Stimulated activated naive CD4-positive, alpha-beta T cell (primary cell): Measurements from ENCODE around the gene ARSG.
"Not testable (repeated sequence)": the region's sequence is repeated elsewhere in the genome, so short reads cannot be mapped to it uniquely, and the experiment has no call there.

Source experiments
- DNase-seq, 6 experiments: peaks; one replicate each; lab custom pipeline; 2025; lab: John Stamatoyannopoulos, UW

The ARSG gene

GRCh38 chr17:68328676-68329075 is 37.4 kb downstream of the ARSG start:
- DNase-seq: no peak

DNA sequence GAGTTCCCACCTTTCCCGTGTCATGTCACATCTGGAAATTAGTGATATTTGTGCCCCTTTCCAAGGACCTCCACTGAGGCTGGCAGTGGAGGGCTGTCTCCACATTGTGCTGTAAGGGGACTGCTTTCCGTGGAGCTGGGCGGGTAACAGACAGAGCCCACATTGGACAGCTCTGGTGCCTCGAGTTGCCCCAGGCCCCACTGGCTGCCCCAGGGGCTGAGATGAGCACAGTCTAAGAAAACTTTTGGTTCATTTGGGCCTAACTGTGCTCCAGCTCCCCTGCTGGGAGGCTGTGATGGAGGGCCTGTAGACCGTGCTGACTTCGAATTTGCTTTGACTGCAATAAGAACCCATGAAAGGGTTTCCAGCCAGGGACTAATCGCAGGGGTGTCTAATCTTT is 38.0 kb downstream of the ARSG start:
- no peak for DNase-seq

DNA sequence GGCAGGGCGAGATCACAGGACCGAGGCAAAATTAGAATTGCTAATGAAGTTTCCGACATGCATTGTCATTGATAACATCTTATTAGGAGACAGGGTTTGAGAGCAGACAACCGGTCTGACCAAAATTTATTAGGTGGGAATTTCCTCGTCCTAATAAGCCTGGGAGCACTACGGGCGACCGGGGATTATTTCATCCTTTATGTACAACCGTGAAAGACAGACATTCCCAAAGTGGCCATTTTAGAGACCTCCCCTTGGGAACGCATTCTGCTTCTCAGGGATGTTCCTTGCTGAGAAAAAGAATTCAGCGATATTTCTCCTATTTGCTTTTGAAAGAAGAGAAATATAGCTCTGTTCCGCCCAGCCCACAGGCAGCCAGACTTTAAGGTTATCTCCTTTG is 40.6 kb downstream of the ARSG start:
- not testable (repeated sequence) for DNase-seq

DNA sequence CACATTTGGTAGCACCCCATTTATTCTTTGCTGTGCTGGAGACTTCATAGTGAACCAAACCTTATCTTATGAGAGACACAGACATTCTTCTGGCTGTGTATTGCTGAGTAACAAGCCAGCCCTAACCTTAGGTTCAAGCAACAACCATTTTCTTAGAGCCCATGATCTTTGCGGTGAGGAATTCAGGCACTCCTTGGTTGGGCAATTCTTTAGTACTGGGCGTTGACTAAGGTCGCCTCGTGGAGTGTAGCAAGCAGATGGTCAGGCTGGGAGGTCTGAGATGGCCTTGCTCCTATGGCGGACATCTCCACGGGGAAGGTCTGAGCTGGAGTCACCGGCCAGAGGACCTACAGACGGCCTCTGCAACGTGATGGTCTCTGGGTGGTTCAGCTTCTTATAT is 43.1 kb downstream of the ARSG start:
- DNase-seq: no peak

GRCh38 chr17:68341482-68341881 is 50.2 kb downstream of the ARSG start:
- DNase-seq: no peak

DNA sequence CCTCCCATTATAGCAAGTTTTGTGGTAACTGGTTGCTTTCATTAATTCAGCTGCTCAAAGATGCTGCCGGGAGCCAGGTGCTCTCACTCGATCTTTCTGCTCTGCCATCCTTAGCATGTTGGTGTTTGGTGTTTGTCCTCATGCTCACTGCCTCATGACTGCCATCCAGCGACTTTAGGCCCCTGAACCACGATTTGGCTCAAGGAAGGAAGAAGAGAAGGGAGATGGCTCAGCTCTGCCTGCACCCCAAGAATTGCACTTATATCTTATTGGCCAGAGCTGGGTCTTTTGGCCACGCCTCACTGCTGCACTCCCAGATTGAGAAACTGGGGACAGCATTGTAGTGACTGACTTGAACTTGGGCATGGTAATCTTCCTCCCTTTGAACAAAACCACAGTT is 52.7 kb downstream of the ARSG start:
- peak in 2 of 6 experiments; percentile 17 to 20 for DNase-seq

DNA sequence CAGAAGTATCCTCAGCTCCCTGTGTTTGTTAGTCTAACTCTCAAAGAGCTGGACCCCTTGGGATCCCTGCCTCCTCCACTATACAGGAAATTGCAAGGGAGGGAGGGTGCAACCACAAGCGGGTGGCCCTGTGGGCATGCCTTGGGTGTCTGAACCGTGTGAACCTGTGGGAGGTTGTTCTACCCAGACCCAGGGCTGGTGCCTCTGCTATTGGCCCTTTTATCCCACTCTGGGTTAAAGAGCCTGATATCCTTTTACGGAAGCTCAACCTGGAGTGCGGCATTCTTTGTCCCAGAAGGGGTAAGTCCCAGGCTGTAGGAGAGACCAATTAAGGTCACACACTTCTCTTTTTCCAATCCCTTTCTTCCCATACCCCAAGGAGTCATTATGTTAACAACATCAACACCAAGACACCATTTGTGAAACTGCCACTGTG is 53.4 kb downstream of the ARSG start:
- DNase-seq: peak in 5 of 6 experiments; percentile 11 to 56 (median 42)

- DNase-seq: peak in 5 of 6 experiments; percentile 19 to 57 (median 44)
Measured at GRCh38 chr17:68346448-68346847, 55.2 kb downstream of the ARSG start.

DNA sequence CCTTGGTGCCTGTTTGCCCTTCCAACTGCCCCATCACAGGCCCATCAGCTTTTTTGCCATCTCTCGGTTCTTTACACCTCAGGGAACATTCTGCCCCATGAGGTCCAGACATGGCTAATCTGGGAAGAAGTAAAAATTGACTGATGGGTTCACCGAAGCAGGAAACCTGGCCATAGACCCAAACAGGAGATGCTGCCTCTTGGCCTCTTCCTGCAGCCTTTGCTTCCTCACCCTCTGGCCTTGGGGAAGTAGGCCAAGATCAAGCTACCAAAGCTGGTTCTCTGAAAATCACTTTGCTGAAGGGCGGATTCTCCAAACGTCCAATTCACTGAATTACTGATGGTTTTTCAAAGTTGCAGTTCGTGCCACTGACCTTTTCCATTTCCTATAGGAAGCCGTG is 56.1 kb downstream of the ARSG start:
- no peak for DNase-seq

DNA sequence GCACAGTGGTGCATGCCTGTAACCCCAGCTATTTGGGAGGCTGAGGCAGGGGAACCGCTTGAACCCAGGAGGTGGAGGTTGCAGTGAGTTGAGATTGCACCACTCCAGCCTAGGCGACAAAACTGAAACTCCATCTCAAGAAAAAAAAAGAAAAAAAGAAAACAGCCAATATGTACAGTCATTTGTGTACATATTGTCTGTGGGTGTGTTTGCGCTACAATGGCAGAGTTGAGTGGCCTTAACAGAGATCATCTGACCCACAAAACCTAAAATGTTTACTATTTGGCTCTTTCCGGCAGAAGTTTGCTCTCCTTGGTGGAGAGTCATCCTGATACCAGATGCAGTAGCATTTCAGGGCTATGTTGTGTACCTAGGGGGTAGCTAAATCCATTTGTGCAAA is 57.9 kb downstream of the ARSG start:
- no peak for DNase-seq

DNA sequence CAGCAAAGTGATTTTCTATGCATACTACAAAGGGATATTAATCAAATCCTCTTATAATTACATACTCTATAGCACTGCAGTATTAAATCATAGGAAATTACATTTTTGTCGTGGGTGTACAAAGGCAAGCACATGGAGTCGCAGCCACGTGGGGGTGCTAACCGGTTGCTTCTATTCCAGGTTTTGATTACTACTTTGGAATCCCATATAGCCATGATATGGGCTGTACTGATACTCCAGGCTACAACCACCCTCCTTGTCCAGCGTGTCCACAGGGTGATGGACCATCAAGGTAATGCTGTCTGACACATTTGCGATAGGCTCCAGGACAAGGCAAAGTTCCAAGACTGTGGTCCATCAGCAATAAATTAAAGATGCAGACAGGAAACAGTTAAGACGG is 60.1 kb downstream of the ARSG start:
- no peak for DNase-seq

GRCh38 chr17:68352041-68352440 is 60.7 kb downstream of the ARSG start:
- no peak for DNase-seq

DNA sequence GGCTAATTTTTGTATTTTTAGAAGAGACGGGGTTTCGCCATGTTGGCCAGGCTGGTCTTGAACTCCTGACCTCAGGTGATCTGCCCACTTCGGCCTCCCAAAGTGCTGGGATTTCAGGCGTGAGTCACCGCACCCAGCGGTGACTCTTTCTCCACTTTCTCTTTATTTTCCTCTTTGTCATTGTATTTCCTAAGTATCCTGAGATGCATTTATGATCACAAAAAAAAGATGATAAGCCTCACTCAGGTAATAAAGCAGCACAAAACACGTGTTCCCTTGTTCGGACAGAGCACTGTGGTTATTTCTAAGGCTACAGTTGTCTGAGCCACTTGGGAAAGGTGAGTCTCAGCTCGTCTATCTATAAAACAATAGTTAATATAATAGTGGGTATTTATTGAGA is 61.4 kb downstream of the ARSG start:
- DNase-seq: not testable (repeated sequence)

- DNase-seq: peak in 3 of 6 experiments; percentile 1 to 10 (median 8)
Measured at GRCh38 chr17:68353111-68353521, 61.8 kb downstream of the ARSG start.

GRCh38 chr17:68354311-68354710 is 63.0 kb downstream of the ARSG start:
- DNase-seq: not testable (repeated sequence)

- not testable (repeated sequence) for DNase-seq
Measured at GRCh38 chr17:68355108-68355507, 63.8 kb downstream of the ARSG start.

DNA sequence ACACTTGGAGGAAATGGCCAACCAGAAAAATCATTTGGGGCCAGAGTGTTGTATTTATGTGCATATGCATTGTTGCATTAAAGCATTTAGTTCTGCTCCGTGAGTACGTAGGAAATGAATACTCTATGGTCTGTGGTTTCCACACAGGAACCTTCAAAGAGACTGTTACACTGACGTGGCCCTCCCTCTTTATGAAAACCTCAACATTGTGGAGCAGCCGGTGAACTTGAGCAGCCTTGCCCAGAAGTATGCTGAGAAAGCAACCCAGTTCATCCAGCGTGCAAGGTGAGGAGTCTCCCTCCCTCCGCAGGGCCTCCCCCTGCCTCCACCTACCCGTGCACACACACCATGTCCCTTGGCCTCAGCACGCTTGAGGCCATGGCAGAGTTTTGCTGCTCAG is 65.2 kb downstream of the ARSG start:
- peak; percentile 10 to 81 (median 52) for DNase-seq

DNA sequence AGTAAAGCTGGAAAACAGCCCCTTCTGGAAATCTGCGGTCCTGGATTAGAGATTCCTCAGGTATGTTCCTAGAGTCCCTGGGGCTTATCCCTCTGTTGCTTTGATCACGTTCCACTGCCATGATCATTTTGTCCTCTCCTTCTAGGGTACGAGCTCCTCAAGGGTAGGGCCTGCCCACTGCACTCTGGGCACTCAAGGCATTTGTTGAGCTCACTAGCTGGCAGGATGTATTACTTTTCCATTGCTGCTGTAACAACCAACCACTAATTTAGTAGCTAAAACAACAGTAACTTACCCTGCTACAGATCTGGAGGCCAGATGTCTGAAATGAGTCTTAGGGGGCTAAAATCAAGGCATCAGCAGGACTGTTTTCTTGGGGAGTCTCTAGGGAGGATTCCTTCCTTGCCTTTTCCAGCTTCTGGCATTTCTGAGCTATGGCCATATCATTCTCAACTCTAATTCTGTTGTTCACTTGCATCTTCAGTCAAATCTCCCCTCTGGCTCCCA is 65.7 kb downstream of the ARSG start:
- peak in 1 of 6 experiments; percentile 11 for DNase-seq

- DNase-seq: no peak
Measured at GRCh38 chr17:68357886-68358285, 66.6 kb downstream of the ARSG start.

DNA sequence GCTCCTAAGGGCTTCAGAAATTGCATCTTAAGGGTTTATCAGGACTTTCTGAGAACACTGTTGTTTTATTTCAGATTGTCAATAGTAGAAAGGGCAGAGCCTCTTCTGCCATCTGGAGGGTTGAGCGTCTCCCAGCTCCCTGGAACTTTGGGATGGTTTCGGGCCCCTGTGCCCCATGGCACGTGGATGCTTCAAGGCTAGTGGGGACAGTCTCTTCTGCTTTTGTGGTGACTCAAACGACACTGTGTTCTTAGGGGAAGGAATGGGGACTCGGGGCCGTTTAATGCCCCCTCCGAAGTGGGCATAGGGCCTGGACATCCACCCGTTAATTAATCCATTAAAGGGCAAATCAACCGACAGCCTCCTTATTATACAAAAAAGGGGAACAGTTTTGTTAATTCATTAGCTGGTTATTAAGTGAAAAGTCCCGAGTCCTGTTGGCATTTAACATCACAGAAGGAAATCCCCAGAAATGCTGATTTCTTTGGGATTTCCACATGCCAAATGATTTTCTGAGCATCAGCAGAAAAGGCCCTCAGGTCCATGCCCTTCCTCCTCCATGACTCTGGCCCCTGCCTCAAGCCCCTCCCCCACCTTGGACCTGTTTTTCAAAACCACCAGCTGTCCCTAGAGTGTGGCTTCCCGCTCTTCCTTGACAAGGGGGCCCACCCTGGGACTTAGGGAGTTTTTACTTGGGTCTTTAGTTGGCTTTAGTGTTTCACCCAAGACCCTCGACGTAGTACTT is 68.7 kb downstream of the ARSG start:
- DNase-seq: no peak

GRCh38 chr17:68365469-68365868 is 74.2 kb downstream of the ARSG start:
- DNase-seq: no peak

GRCh38 chr17:68368387-68368786 is 77.1 kb downstream of the ARSG start:
- DNase-seq: no peak

GRCh38 chr17:68375566-68375965 is 84.3 kb downstream of the ARSG start:
- DNase-seq: no peak

- not testable (repeated sequence) for DNase-seq
Measured at GRCh38 chr17:68376178-68376577, 84.9 kb downstream of the ARSG start.
